Central memory CD8-positive, alpha-beta T cell (primary cell): ENCODE data around the gene BCL2L1.

ENCODE experiments used
- ATAC-seq: fragments of 150-1000 bp; cut with Tn5 transposase; replicated peaks from 2 replicates; pipeline ENCODE4 v1.10.0; 2022; ENCODE audit warnings: mild to moderate bottlenecking, moderate FRiP score, moderate number of reproducible peaks; ENCODE audit not compliant: poor library complexity, severe bottlenecking; ENCODE audit errors: extremely low read depth
- DNase-seq, 2 donors: peaks; one replicate each; pipeline ENCODE4 v3.0.0; 2021; ENCODE audit warnings: low spot score in 2 of 2
- H3K27ac Mint-ChIP-seq: one replicate; pipeline ENCODE4 v1.8.0; 2022; ENCODE audit warnings: low read depth, mild to moderate bottlenecking, moderate library complexity, mixed read lengths
- H3K27me3 Mint-ChIP-seq: one replicate; pipeline ENCODE4 v1.8.0; 2022; ENCODE audit warnings: mixed read lengths
- H3K36me3 Mint-ChIP-seq: one replicate; pipeline ENCODE4 v1.8.0; 2022; ENCODE audit warnings: mild to moderate bottlenecking, moderate library complexity, mixed read lengths; ENCODE audit not compliant: insufficient read depth
- H3K4me1 Mint-ChIP-seq: one replicate; pipeline ENCODE4 v1.8.0; 2022; ENCODE audit warnings: mixed read lengths
- H3K4me3 Mint-ChIP-seq: one replicate; pipeline ENCODE4 v1.8.0; 2022; ENCODE audit warnings: mild to moderate bottlenecking, moderate library complexity, mixed read lengths
- H3K9me3 Mint-ChIP-seq: one replicate; pipeline ENCODE4 v1.8.0; 2022; ENCODE audit warnings: mixed read lengths

The BCL2L1 gene

DNA sequence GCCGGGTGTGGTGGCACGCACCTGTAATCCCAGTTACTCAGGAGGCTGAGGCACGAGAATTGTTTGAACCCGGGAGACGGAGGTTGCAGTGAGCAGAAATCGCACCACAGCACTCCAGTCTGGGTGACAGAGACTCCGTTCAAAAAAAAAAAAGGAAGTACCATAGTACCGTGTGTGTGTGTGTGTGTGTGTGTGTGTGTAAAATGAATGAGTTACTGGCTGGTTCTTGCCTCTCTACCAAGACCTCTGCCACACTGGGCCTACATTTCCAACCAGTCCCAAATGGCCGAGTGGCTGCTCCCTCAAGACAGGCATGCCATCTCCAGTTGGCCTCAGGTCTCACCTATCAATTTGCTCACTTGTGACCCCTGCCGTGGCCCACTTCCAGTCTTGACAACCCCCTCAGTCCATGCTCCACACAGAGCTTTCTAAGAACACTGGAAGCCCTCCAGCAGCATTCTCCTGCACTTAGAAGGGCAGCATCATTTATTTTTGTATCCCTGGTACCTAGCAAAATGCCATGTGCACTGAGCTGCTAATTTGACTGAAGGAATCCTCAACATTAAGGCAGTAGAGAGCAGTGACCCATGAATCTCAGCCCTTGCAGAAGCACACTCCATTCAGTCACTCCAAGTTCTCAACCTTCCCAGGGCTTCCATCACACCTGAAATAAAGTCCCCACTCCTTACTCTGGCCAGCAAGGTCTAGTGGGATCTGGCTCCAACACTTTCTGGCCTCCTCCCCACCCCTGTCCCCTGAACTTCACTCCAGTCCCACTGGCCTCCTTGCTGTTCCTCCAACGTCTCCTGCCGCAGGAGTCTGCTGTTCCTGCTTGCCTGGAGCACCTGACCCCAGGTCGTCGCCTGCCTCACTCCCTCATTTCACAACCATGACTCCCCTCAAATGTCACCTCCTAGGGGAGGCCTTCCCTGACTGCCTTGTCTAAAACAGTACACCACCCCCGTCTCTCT lies 55.1 kb downstream of the BCL2L1 start:
- Mint-ChIP-seq H3K27me3 (no peaks in the 10 kb centered on the region), H3K4me3 (peak overlapping the region; percentile 62), H3K9me3 (no peaks in the 10 kb centered on the region), H3K36me3 (peaks cover 16% of the 10 kb centered on the region), H3K27ac (peak overlapping the region; percentile 92), H3K4me1 (peaks cover 71% of the 10 kb centered on the region)
- ATAC-seq (no peak), DNase-seq (no peak)

GRCh38 chr20:31666258-31667042 lies 56.2 kb downstream of the BCL2L1 start:
- H3K27me3 Mint-ChIP-seq, result no peaks in the 10 kb centered on the region
- peaks cover 22% of the 10 kb centered on the region for H3K36me3 Mint-ChIP-seq
- peaks cover 75% of the 10 kb centered on the region for H3K4me1 Mint-ChIP-seq
- DNase-seq (peak in 1 of 2 donors; percentile 21), ATAC-seq (peak; percentile 84)
- H3K4me3 Mint-ChIP-seq, result peak overlapping the region; percentile 62
- H3K9me3 Mint-ChIP-seq, result no peaks in the 10 kb centered on the region
- peak overlapping the region; percentile 92 for H3K27ac Mint-ChIP-seq

DNA sequence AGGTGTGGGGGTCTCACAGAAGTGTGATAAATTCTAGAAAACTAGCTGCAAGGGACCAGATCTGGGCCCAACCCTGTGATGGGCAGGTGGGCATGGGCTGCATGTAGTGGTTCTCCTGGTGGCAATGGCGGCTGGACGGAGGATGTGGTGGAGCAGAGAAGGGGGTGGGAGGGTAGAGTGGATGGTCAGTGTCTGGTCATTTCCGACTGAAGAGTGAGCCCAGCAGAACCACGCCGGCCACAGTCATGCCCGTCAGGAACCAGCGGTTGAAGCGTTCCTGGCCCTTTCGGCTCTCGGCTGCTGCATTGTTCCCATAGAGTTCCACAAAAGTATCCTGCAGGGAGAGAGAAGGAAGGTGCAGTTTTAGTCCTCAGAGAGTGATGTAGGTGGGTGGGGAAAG lies 56.9 kb downstream of the BCL2L1 start:
- no peak for ATAC-seq
- Mint-ChIP-seq H3K27ac (peak overlapping the region; percentile 92), H3K27me3 (no peaks in the 10 kb centered on the region), H3K36me3 (peaks cover 22% of the 10 kb centered on the region), H3K4me1 (peaks cover 74% of the 10 kb centered on the region), H3K9me3 (no peaks in the 10 kb centered on the region), H3K4me3 (peak overlapping the region; percentile 19)
- DNase-seq, result no peak

GRCh38 chr20:31664696-31665354 lies 57.8 kb downstream of the BCL2L1 start:
- Mint-ChIP-seq H3K27me3 (no peaks in the 10 kb centered on the region), H3K27ac (peak overlapping the region; percentile 92), H3K4me1 (peaks cover 69% of the 10 kb centered on the region), H3K36me3 (peaks cover 22% of the 10 kb centered on the region), H3K4me3 (no peak overlapping the region), H3K9me3 (no peaks in the 10 kb centered on the region)
- DNase-seq (no peak), ATAC-seq (no peak)

GRCh38 chr20:31663838-31664695 lies 58.6 kb downstream of the BCL2L1 start:
- ATAC-seq (no peak), DNase-seq (no peak)
- H3K36me3 Mint-ChIP-seq, result peaks cover 20% of the 10 kb centered on the region
- H3K27me3 Mint-ChIP-seq, result no peaks in the 10 kb centered on the region
- no peak overlapping the region for H3K4me3 Mint-ChIP-seq
- peaks cover 62% of the 10 kb centered on the region for H3K4me1 Mint-ChIP-seq
- H3K9me3 Mint-ChIP-seq, result no peaks in the 10 kb centered on the region
- peak overlapping the region; percentile 92 for H3K27ac Mint-ChIP-seq

GRCh38 chr20:31663524-31663837 lies 59.2 kb downstream of the BCL2L1 start:
- no peaks in the 10 kb centered on the region for H3K9me3 Mint-ChIP-seq
- no peaks in the 10 kb centered on the region for H3K27me3 Mint-ChIP-seq
- no peak for ATAC-seq
- DNase-seq, result no peak
- H3K36me3 Mint-ChIP-seq, result peaks cover 20% of the 10 kb centered on the region
- peaks cover 62% of the 10 kb centered on the region for H3K4me1 Mint-ChIP-seq
- no peak overlapping the region for H3K27ac Mint-ChIP-seq
- no peak overlapping the region for H3K4me3 Mint-ChIP-seq

- ATAC-seq (no peak), DNase-seq (no peak)
- H3K27me3 Mint-ChIP-seq, result no peaks in the 10 kb centered on the region
- peaks cover 20% of the 10 kb centered on the region for H3K36me3 Mint-ChIP-seq
- H3K27ac Mint-ChIP-seq, result peak overlapping the region; percentile 70
- H3K4me1 Mint-ChIP-seq, result peaks cover 52% of the 10 kb centered on the region
- peak overlapping the region; percentile 86 for H3K4me3 Mint-ChIP-seq
- H3K9me3 Mint-ChIP-seq, result no peaks in the 10 kb centered on the region
Measured at GRCh38 chr20:31662372-31662854, 60.3 kb downstream of the BCL2L1 start.

DNA sequence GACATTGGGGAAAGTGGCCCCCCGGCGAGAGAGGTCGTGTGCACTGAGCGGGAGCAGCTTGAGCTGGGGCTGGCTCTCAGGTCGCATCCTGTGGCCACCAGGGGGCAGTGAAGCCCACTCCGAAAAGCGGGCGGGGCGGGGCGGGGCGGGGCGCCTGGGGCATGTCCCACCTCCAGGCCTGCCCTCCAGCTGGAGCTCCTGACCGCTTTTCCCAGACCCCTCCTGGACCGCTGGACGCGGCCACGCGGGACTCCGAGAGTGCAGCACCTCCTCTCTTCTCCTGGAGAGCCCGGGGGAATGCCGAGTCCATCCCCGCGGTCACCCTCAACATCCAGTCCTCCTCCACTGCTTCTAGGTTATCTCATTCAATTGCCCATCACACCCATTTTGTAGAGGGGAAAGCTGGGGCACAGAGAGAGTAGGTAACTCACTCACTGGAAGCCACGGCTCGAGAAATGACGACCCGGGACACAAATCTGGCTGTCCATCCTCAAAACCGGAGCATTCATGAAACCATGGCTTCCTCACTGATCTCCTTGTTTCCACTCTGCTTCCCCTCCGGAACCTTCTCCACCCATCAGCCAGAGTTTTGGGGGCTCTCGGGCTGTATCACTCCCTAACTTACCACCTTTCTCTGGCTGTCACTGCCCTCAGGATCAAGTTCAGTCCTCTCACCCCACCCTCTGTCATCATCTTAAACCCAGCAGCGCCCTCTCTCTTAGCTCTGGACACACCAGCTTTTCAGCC lies 60.9 kb downstream of the BCL2L1 start:
- H3K4me1 Mint-ChIP-seq, result peaks cover 46% of the 10 kb centered on the region
- H3K27me3 Mint-ChIP-seq, result no peaks in the 10 kb centered on the region
- peak; percentile 88 for ATAC-seq
- peak overlapping the region; percentile 86 for H3K4me3 Mint-ChIP-seq
- no peaks in the 10 kb centered on the region for H3K9me3 Mint-ChIP-seq
- H3K36me3 Mint-ChIP-seq, result peaks cover 20% of the 10 kb centered on the region
- DNase-seq, result peak; percentile 61 to 74
- peak overlapping the region; percentile 70 for H3K27ac Mint-ChIP-seq

GRCh38 chr20:31654534-31654933 lies 68.1 kb downstream of the BCL2L1 start:
- H3K4me3 Mint-ChIP-seq, result no peak overlapping the region
- H3K4me1 Mint-ChIP-seq, result no peaks in the 10 kb centered on the region
- H3K36me3 Mint-ChIP-seq, result no peaks in the 10 kb centered on the region
- H3K9me3 Mint-ChIP-seq, result no peaks in the 10 kb centered on the region
- no peak for ATAC-seq
- H3K27ac Mint-ChIP-seq, result no peak overlapping the region
- no peaks in the 10 kb centered on the region for H3K27me3 Mint-ChIP-seq
- DNase-seq, result no peak

- Mint-ChIP-seq H3K9me3 (no peaks in the 10 kb centered on the region), H3K27me3 (no peaks in the 10 kb centered on the region), H3K4me1 (no peaks in the 10 kb centered on the region), H3K4me3 (no peak overlapping the region), H3K36me3 (no peaks in the 10 kb centered on the region), H3K27ac (no peak overlapping the region)
- no peak for DNase-seq
- ATAC-seq, result no peak
Measured at GRCh38 chr20:31653561-31653960, 69.1 kb downstream of the BCL2L1 start.

- no peak overlapping the region for H3K27ac Mint-ChIP-seq
- H3K36me3 Mint-ChIP-seq, result no peaks in the 10 kb centered on the region
- no peak for DNase-seq
- H3K4me3 Mint-ChIP-seq, result no peak overlapping the region
- no peaks in the 10 kb centered on the region for H3K4me1 Mint-ChIP-seq
- ATAC-seq, result no peak
- H3K27me3 Mint-ChIP-seq, result no peaks in the 10 kb centered on the region
- no peaks in the 10 kb centered on the region for H3K9me3 Mint-ChIP-seq
Measured at GRCh38 chr20:31652917-31653396, 69.7 kb downstream of the BCL2L1 start.
